T-cell (primary cell): ENCODE results near the gene LTB4R. TPM values are rescaled to one million over a fixed set of nuclear protein-coding genes. Genes with fewer than 3 reads are reported as not detected.

Experiments
- ATAC-seq, 4 experiments: fragments of 200-7000 bp in 3 of 4; fragments of 150-1000 bp in 1 of 4; cut with Tn5 transposase; replicated peaks in 1 of 4; 1 replicate in 3 of 4; 2 replicates in 1 of 4; pipeline ENCODE4 v1.10.0; 2021; ENCODE audit warnings: moderate library complexity in 3 of 4, mild to moderate bottlenecking in 2 of 4, moderate number of reproducible peaks in 1 of 4
- CTCF ChIA-PET, 2 donors: fragments of 300-600 bp; sonication (Branson Sonifier 250); formaldehyde crosslinking; loops; one replicate each; lab custom pipeline; 2022; ENCODE audit warnings: antibody characterized with exemption in 2 of 2; lab: Charles Lee
- POLR2A ChIA-PET, 2 donors: fragments of 300-600 bp; sonication (Branson Sonifier 250); formaldehyde crosslinking; loops; one replicate each; lab custom pipeline; 2022; ENCODE audit warnings: antibody characterized with exemption in 2 of 2; lab: Charles Lee
- DNase-seq, 35 experiments: peaks; one replicate each; pipeline versions ENCODE4 v3.0.0 to v3.0.0-alpha.2; 2013 to 2023
- H3K27ac ChIP-seq: one replicate; pipeline ENCODE4 v1.5.1; 2013; ENCODE audit warnings: low read length
- H3K27me3 ChIP-seq, 2 experiments: replicated peaks in 1 of 2; 1 replicate in 1 of 2; 2 replicates in 1 of 2; pipeline versions ENCODE4 v1.6.1 to v1.7.0; 2013; ENCODE audit warnings: low read length in 1 of 2, mixed read lengths in 1 of 2; ENCODE audit not compliant: control insufficient read depth in 2 of 2, insufficient read depth in 2 of 2; ENCODE audit errors: extremely low read depth in 1 of 2
- H3K36me3 ChIP-seq, 2 donors: 1 replicate in 1 of 2; 2 replicates in 1 of 2; pipeline versions ENCODE4 v1.6.1 to v1.7.0; 2013; ENCODE audit warnings: low read length in 1 of 2; ENCODE audit not compliant: control insufficient read depth in 2 of 2, insufficient read depth in 1 of 2; ENCODE audit errors: extremely low read depth in 1 of 2
- H3K4me1 ChIP-seq, 2 experiments: 1 replicate in 1 of 2; 2 replicates in 1 of 2; pipeline versions ENCODE4 v1.6.1 to v1.7.0; 2013; ENCODE audit warnings: low read length in 2 of 2, mixed read lengths in 1 of 2; ENCODE audit not compliant: insufficient read depth in 2 of 2, control insufficient read depth in 1 of 2; ENCODE audit errors: extremely low read depth in 1 of 2
- H3K4me3 ChIP-seq, 2 donors: 1 replicate in 1 of 2; 2 replicates in 1 of 2; pipeline versions ENCODE4 v1.5.1 to v1.7.0; 2013; ENCODE audit warnings: mild to moderate bottlenecking in 2 of 2, low read length in 1 of 2, moderate library complexity in 1 of 2; ENCODE audit not compliant: control insufficient read depth in 1 of 2; ENCODE audit errors: extremely low read depth in 1 of 2
- H3K9me3 ChIP-seq: 2 replicates; pipeline ENCODE4 v1.7.0; 2013
- H3K27ac Mint-ChIP-seq, 2 donors: one replicate each; pipeline ENCODE4 v1.8.0; 2020 to 2021; ENCODE audit warnings: mild to moderate bottlenecking in 2 of 2, mixed read lengths in 2 of 2
- H3K27me3 Mint-ChIP-seq, 2 donors: one replicate each; pipeline ENCODE4 v1.8.0; 2021 to 2022; ENCODE audit warnings: mixed read lengths in 2 of 2
- H3K36me3 Mint-ChIP-seq: one replicate; pipeline ENCODE4 v1.8.0; 2021; ENCODE audit warnings: mixed read lengths
- H3K4me1 Mint-ChIP-seq, 3 donors: one replicate each; pipeline ENCODE4 v1.8.0; 2020 to 2022; ENCODE audit warnings: mixed read lengths in 3 of 3, mild to moderate bottlenecking in 1 of 3
- H3K4me3 Mint-ChIP-seq, 3 donors: one replicate each; pipeline ENCODE4 v1.8.0; 2020 to 2022; ENCODE audit warnings: mild to moderate bottlenecking in 3 of 3, mixed read lengths in 3 of 3, moderate library complexity in 3 of 3
- H3K9me3 Mint-ChIP-seq, 3 donors: one replicate each; pipeline ENCODE4 v1.8.0; 2020 to 2022; ENCODE audit warnings: mixed read lengths in 3 of 3
- WGBS: methylation state at CpG from one replicate; pipeline ENCODE4 v1.1.5; 2013; ENCODE audit warnings: missing lambda C conversion rate; ENCODE audit not compliant: insufficient coverage; 5-methylcytosine and 5-hydroxymethylcytosine counted together
- total RNA-seq, 35 experiments: library from RNA in 6 of 35; stranded (reverse) in 6 of 35; fragments of 120-200 nt in 1 of 35; gene quantifications; one replicate each; pipeline versions ENCODE4 v1.2.1 to v1.2.4 and lab custom pipeline; 2013 to 2026

Gene LTB4R
- total RNA-seq, 5 donors from 2014 or later (not counting 1 experiment from before 2014, with no cell fraction given) = 17.0 to 29.0 (median 18.0) TPM

GRCh38 chr14:24337824-24338175 is 26.5 kb downstream of the LTB4R start:
- 97% methylated on average over 6 of the region's 8 CpGs for WGBS
- peaks cover 7 to 33% of the 10 kb centered on the region in 2 experiments for H3K27me3 ChIP-seq
- ATAC-seq = no peak
- no peak for DNase-seq
- Mint-ChIP-seq H3K9me3 (no peaks in the 10 kb centered on the region), H3K4me3 (peak overlapping the region; percentile 67 to 96 (median 84)), H3K27ac (peak overlapping the region in 1 of 2 donors; percentile 4), H3K4me1 (peaks cover 37 to 59% (median 41%) of the 10 kb centered on the region in 3 donors), H3K36me3 (peaks cover 31% of the 10 kb centered on the region), H3K27me3 (peaks cover 10 to 24% of the 10 kb centered on the region in 2 donors)
- H3K27ac ChIP-seq = no peak overlapping the region
- POLR2A ChIA-PET = interaction anchor here in 1 of 2 donors (0.6 kb wide), 1 partner anchor 10 kb away, joined by 3 read pairs; no protein-coding TSS in a partner anchor
- no peak overlapping the region for H3K4me3 ChIP-seq
- CTCF ChIA-PET = interaction anchor here in 1 of 2 donors (0.6 to 1.5 kb wide), 2 partner anchors 11 to 94 kb away, joined by 3 to 4 read pairs; no protein-coding TSS in a partner anchor
- H3K9me3 ChIP-seq = no peaks in the 10 kb centered on the region
- peaks cover 16 to 26% of the 10 kb centered on the region in 2 donors for H3K36me3 ChIP-seq
- peaks cover 14 to 45% of the 10 kb centered on the region in 2 experiments for H3K4me1 ChIP-seq

- peaks cover 29 to 49% (median 35%) of the 10 kb centered on the region in 3 donors for H3K4me1 Mint-ChIP-seq
- peaks cover 15 to 17% of the 10 kb centered on the region in 2 donors for H3K27me3 Mint-ChIP-seq
- Histone ChIP-seq H3K27me3 (peaks cover 3 to 24% of the 10 kb centered on the region in 2 experiments), H3K4me3 (peak overlapping the region; percentile 68 to 77), H3K27ac (no peak overlapping the region), H3K9me3 (no peaks in the 10 kb centered on the region), H3K4me1 (peaks cover 10 to 34% of the 10 kb centered on the region in 2 experiments), H3K36me3 (peaks cover 16 to 26% of the 10 kb centered on the region in 2 donors)
- H3K4me3 Mint-ChIP-seq = peak overlapping the region; percentile 84 to 96 (median 93)
- POLR2A ChIA-PET = no interaction called here
- H3K27ac Mint-ChIP-seq = no peak overlapping the region
- peaks cover 31% of the 10 kb centered on the region for H3K36me3 Mint-ChIP-seq
- WGBS = 94% methylated on average over 14 of the region's 14 CpGs
- CTCF ChIA-PET = interaction anchor here in 1 of 2 donors (1.5 kb wide), 1 partner anchor 93 kb away, joined by 3 read pairs; no protein-coding TSS in a partner anchor
- H3K9me3 Mint-ChIP-seq = no peaks in the 10 kb centered on the region
- ATAC-seq = no peak
- no peak for DNase-seq
Measured at GRCh38 chr14:24338843-24339242, 27.5 kb downstream of the LTB4R start.

DNA sequence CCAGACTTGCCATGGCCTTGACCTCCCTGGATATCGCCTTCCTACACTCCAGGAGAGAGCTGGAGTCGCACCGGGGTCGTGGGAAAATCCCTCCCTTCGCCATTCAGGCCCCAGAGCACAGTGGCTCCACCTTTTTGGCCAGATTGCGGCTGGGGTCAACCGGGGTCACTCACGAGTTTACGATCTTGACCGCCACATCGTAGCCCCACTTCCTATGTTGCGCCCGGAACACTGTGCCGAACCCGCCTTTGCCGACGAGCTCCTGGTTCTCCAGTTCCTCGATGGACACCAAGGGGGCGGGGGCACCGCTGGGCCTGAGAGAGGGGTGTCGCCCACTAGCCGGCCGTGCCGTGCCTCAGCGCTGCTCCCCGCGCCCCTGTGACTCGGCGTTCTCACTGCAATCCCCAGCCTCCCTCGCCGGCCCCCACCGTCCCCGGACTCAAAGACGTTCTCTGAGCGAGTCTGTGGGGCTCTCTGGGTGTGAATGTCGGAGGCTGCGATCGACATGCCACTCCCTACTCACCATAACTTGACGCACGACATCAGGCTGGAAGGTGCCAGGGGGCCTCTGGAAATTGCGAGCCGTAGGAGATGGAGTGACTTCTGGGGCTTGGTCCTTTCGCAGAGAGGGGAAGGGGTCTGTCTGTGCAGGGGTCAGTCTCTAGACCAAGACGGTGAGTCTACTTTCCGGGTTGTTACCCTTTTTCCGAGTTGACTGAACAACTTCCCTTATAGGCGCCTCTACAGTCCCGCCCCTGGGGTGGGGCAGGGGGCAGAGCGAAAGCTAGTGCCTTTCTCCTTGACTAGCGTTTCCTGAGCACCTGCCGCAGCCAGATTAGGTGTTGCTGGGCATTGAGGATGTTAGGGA is 28.2 kb downstream of the LTB4R start, which contains the start of gene RIPK3:
RIPK3 (minus strand) TSS at position 708 of the 868 bp plus-strand sequence; CDS start at position 543, 165 bp downstream.
- Histone ChIP-seq H3K27ac (peak within 1 kb of the TSS; percentile 48), H3K4me1 (peaks cover 6 to 27% of the 10 kb centered on the region in 2 experiments), H3K27me3 (peaks cover 0 to 20% of the 10 kb centered on the region in 2 experiments), H3K4me3 (peak within 1 kb of the TSS; percentile 68 to 77), H3K9me3 (no peaks in the 10 kb centered on the region), H3K36me3 (peaks cover 16 to 26% of the 10 kb centered on the region in 2 donors)
- H3K27me3 Mint-ChIP-seq = peaks cover 13 to 18% of the 10 kb centered on the region in 2 donors
- ChIA-PET POLR2A (no interaction called here), CTCF (interaction anchor here (0.7 to 1.6 kb wide), 7 partner anchors 32 to 98 kb away, joined by 3 to 9 read pairs (median 4); partner anchors contain the start of genes CIDEB (in 1 of the 2) and TINF2 (in 1 of the 2))
- 13% methylated on average over 24 of the region's 51 CpGs for WGBS
- H3K27ac Mint-ChIP-seq = peak within 1 kb of the TSS; percentile 91 to 94
- peak; percentile 47 to 83 (median 68) for DNase-seq
- H3K9me3 Mint-ChIP-seq = no peaks in the 10 kb centered on the region
- H3K36me3 Mint-ChIP-seq = peaks cover 31% of the 10 kb centered on the region
- H3K4me1 Mint-ChIP-seq = peaks cover 29 to 44% (median 29%) of the 10 kb centered on the region in 3 donors
- H3K4me3 Mint-ChIP-seq = peak within 1 kb of the TSS; percentile 84 to 96 (median 93)
- peak; percentile 95 to 96 (median 96) for ATAC-seq

- POLR2A ChIA-PET = interaction anchor here in 1 of 2 donors (0.6 kb wide), 1 partner anchor 112 kb away, joined by 8 read pairs; no protein-coding TSS in a partner anchor
Measured at GRCh38 chr14:24340606-24341005, 29.3 kb downstream of the LTB4R start.

DNA sequence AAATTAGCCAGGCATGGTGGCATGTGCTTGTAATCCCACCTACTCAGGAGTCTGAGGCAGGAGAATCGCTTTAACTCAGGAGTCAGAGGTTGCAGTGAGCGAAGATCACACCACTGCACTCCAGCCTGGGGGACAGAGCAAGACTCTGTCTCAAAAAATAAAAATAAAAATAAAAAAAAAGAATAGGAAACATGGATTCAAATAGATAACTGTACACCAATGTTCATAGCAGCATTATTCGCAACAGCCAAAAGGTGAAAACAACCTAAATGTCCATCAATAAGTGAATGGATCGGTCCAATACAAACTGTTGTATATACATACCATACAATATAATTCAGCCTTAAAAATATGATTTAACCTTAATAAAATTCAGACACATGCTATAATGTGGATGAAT is 31.6 kb downstream of the LTB4R start:
- H3K4me1 Mint-ChIP-seq = peaks cover 19 to 24% (median 21%) of the 10 kb centered on the region in 3 donors
- DNase-seq (no peak), ATAC-seq (no peak)
- WGBS = no CpG with 5 or more reads among the region's 4 CpGs
- H3K27me3 Mint-ChIP-seq = peaks cover 20 to 27% of the 10 kb centered on the region in 2 donors
- CTCF ChIA-PET = no interaction called here
- peaks cover 7% of the 10 kb centered on the region for H3K36me3 Mint-ChIP-seq
- Histone ChIP-seq H3K4me3 (no peak overlapping the region), H3K9me3 (no peaks in the 10 kb centered on the region), H3K27me3 (peaks cover 0 to 24% of the 10 kb centered on the region in 2 experiments), H3K4me1 (peaks cover 6 to 18% of the 10 kb centered on the region in 2 experiments), H3K36me3 (peaks cover 0 to 6% of the 10 kb centered on the region in 2 donors), H3K27ac (no peak overlapping the region)
- no peak overlapping the region for H3K4me3 Mint-ChIP-seq
- no peaks in the 10 kb centered on the region for H3K9me3 Mint-ChIP-seq
- no peak overlapping the region for H3K27ac Mint-ChIP-seq
- POLR2A ChIA-PET = no interaction called here

More at GRCh38 chr14:24340606-24341005, 29.3 kb downstream of the LTB4R start:
- Histone ChIP-seq H3K27me3 (peaks cover 0 to 20% of the 10 kb centered on the region in 2 experiments), H3K9me3 (no peaks in the 10 kb centered on the region), H3K36me3 (peaks cover 16 to 26% of the 10 kb centered on the region in 2 donors), H3K4me3 (no peak overlapping the region), H3K27ac (no peak overlapping the region), H3K4me1 (peaks cover 6 to 18% of the 10 kb centered on the region in 2 experiments)
- Mint-ChIP-seq H3K27me3 (peaks cover 16 to 17% of the 10 kb centered on the region in 2 donors), H3K4me1 (peaks cover 21 to 36% (median 24%) of the 10 kb centered on the region in 3 donors), H3K9me3 (no peaks in the 10 kb centered on the region), H3K36me3 (peaks cover 28% of the 10 kb centered on the region), H3K27ac (no peak overlapping the region), H3K4me3 (peak overlapping the region in 1 of 3 donors; percentile 84)
- ATAC-seq = no peak
- no peak for DNase-seq
- no CpG with 5 or more reads among the region's 1 CpG for WGBS
- CTCF ChIA-PET = interaction anchor here (0.5 to 1.6 kb wide), 6 partner anchors 33 to 862 kb away, joined by 3 to 11 read pairs (median 4); partner anchors contain the start of genes CIDEB (in 1 of the 2) and TINF2 (in 1 of the 2)
